ENCODE results near the gene RGS11. TPM values are rescaled to one million over a fixed set of nuclear protein-coding genes. Genes with fewer than 3 reads are reported as not detected.

Gene RGS11
- 0.17 and 0.30 TPM in 2 replicates for total RNA-seq

GRCh38 chr16:275786-276232, at the start of gene RGS11:
TSS of gene RGS11 (minus strand) at chr16:275944. CDS start at chr16:275911, 33 bp downstream.

GRCh38 chr16:283033-283805, 7.5 kb upstream of the RGS11 start, which contains the start of gene PDIA2:
TSS of gene PDIA2 (plus strand) at chr16:283164. CDS start at chr16:283170, 6 bp downstream.

DNA sequence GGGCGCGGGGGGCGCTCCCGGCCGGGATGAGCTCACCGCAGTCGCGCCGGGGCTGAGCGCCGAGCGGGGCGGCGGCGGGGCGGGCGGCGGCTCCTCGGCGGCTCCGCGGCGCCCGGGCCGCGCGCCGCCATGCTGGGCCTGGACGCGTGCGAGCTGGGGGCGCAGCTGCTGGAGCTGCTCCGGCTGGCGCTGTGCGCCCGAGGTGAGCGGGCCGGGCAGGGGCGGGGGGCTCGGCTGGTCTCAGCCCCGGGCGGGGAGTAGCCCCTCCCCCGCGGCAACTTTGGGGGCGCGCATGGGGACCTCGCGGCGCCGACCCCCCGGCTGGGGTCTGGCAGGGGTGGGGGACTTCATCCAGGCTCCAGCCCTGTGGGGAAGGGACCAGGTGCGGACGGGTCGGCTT, 4.8 kb upstream of the RGS11 start, which contains the start of gene ARHGDIG:
Gene ARHGDIG, plus strand, starts transcription at position 40 of the 400 bp plus-strand sequence. Its CDS starts 90 bp downstream, at position 130.

DNA sequence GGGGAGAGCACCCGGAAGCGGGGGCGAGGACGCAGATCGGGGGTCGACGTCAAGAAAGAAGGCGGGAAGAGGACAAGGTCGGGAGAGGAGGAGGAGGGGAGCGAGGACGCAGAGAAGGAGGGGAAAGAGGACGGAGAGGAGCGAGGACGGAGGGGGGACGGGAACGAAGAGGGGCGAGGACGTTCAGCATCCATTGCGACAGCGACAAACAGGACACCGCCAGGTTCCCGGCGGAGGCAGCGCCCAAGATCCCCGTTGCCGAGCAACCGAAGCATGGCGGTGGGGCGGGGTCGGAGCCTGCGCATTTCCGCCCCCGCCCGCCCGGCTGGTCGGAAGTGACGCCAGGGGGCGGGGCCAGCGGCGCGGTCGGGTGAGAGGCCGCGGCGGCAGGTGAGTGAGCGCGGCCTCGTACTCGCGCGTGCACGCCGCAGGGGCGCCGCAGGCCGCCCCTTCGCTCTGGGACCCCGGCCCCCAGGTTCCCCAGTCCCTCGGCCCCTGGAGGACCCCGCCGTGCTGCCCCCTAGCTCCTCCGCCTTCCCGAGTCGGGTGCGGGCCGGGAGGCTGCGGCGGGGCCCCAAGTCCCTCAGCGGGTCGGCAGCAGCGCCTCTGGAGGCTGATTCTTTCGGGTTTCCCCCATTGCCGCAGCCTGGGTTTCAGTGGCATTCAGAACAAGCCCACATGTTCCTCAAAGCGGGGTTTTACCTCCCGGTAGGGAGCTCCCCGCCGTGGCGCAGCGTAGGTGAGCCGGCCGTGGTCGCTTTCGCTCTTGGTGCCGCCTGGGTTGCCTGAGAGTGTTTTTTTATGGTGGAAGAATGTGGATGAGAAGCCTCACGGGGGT, 41.1 kb downstream of the RGS11 start, which contains the start of gene FAM234A:
Gene FAM234A, plus strand, starts transcription at position 354 of the 838 bp plus-strand sequence. CDS start 19,593 bp downstream, outside the sequence.

GRCh38 chr16:228852-229730, 46.7 kb downstream of the RGS11 start, which contains the start of gene LUC7L:
TSS of gene LUC7L (minus strand) at chr16:229449. CDS start at chr16:229339, 110 bp downstream.

Other genes starting within 250 kb of the RGS11 start
- gene POLR3K, start 222.3 kb downstream of the RGS11 start, total RNA-seq, result 7.9 and 8.2 TPM in 2 replicates
- 55.0 and 59.3 TPM in 2 replicates for gene SNRNP25, start 222.1 kb downstream of the RGS11 start, total RNA-seq
- 28.2 and 34.0 TPM in 2 replicates for gene RHBDF1, start 203.3 kb downstream of the RGS11 start, total RNA-seq
- gene MPG, start 197.7 kb downstream of the RGS11 start, total RNA-seq, result 166 and 188 TPM in 2 replicates
- 12.9 and 14.4 TPM in 2 replicates for gene NPRL3, start 137.3 kb downstream of the RGS11 start, total RNA-seq
- not detected in 2 replicates for gene HBZ, start 123.3 kb downstream of the RGS11 start, total RNA-seq
- not detected in 2 replicates for gene HBM, start 110.0 kb downstream of the RGS11 start, total RNA-seq
- 1.6 and 1.7 TPM in 2 replicates for gene HBA2, start 103.1 kb downstream of the RGS11 start, total RNA-seq
- gene HBA1, start 99.3 kb downstream of the RGS11 start, total RNA-seq, result not detected in 2 replicates
- gene HBQ1, start 95.5 kb downstream of the RGS11 start, total RNA-seq, result 1.2 and 1.9 TPM in 2 replicates
- 25.6 and 38.5 TPM in 2 replicates for gene LUC7L, start 46.5 kb downstream of the RGS11 start, total RNA-seq
- 76.9 and 86.8 TPM in 2 replicates for gene FAM234A, start 41.1 kb downstream of the RGS11 start, total RNA-seq
- not detected in 2 replicates for gene ARHGDIG, start 4.6 kb upstream of the RGS11 start, total RNA-seq
- gene PDIA2, start 7.2 kb upstream of the RGS11 start, total RNA-seq, result 0.17 and 0.45 TPM in 2 replicates
- gene AXIN1, start 76.8 kb upstream of the RGS11 start, total RNA-seq, result 18.0 and 19.0 TPM in 2 replicates
- gene MRPL28, start 94.6 kb upstream of the RGS11 start, total RNA-seq, result 186 and 196 TPM in 2 replicates
- 41.5 and 49.5 TPM in 2 replicates for gene PGAP6, start 106.0 kb upstream of the RGS11 start, total RNA-seq
- 158 and 175 TPM in 2 replicates for gene NME4, start 121.3 kb upstream of the RGS11 start, total RNA-seq
- 21.5 and 24.1 TPM in 2 replicates for gene DECR2, start 125.9 kb upstream of the RGS11 start, total RNA-seq
- gene RAB11FIP3, start 149.7 kb upstream of the RGS11 start, total RNA-seq, result 15.3 and 17.5 TPM in 2 replicates